22Rv1 (cell line): ENCODE results near the gene RFTN1.

Source experiments
- H3K27ac ChIP-seq: fragments of 450-650 bp; 2 replicates; pipeline ENCODE4 v1.5.1; 2017
- CTCF ChIP-seq: fragments of 450-650 bp; IDR thresholded peaks from 2 replicates; pipeline ENCODE4 v1.5.1; 2017; ENCODE audit warnings: mild to moderate bottlenecking
- ZFX ChIP-seq: fragments of 450-650 bp; IDR thresholded peaks from 2 replicates; pipeline ENCODE4 v1.6.1; 2017; ENCODE audit warnings: antibody characterized with exemption, borderline replicate concordance

Gene RFTN1

GRCh38 chr3:16319723-16320122 lies 193.8 kb downstream of the RFTN1 start:
- H3K27ac ChIP-seq: no peak overlapping the region
- TF ChIP-seq ZFX (no peak), CTCF (no peak)

GRCh38 chr3:16319307-16319706 lies 194.2 kb downstream of the RFTN1 start:
- TF ChIP-seq CTCF: peak; percentile 68
- TF ChIP-seq ZFX: no peak
- no peak overlapping the region for H3K27ac ChIP-seq

DNA sequence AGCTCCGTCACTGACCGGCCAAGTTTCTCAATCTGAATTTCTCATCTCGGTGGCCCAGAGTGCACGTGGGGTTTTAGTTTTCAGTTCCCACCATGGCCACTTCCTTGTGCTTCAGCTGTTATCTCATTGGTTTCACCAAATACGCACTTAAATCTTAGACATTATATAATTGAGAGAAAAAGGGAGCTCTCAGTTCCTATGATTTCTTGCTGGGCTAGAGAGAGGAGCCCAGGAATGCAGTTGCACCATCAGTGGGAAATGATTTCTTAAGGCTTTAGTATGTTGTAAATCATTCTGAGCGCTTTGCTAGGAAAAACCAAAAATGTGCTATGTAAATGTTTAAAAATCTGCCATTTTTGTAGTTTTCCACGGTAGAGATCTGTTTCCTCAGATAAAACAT lies 195.3 kb downstream of the RFTN1 start:
- TF ChIP-seq CTCF (no peak), ZFX (no peak)
- no peak overlapping the region for H3K27ac ChIP-seq

- no peak overlapping the region for H3K27ac ChIP-seq
Measured at GRCh38 chr3:16317561-16317945, 195.9 kb downstream of the RFTN1 start.

DNA sequence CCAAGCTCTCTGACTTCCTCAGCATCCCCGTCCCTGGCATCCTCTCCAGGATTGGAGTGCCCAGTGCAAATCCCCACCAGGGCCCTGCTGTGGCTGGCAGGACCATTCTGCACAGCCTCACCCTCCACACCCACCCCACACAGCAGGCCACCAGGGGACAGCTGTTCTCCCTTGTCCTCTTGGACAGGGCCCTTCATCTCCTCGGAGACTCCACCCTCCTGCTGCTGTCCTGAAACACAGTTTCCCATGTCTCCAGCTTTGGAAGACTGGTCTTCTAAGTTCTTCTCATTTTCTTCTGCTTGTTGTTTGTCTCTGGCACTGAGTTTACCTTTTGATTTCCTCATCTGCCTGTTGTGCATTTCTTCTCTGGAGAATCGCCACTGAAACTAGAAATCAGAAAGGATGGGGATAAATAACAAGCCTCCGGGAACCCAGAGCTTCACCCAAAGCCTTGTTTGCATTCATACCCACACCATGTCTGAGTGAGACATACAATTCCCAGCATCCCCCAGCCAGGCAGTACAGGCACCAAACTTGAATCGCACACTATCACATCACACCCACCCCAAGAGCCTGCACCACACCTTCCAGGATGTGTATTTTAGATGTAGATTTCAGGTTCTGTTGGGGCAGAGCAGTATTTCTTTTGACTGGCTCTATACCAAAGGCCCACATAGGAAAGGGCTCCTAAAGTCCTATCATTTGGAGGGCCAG lies 196.5 kb downstream of the RFTN1 start:
- no peak overlapping the region for H3K27ac ChIP-seq
- TF ChIP-seq ZFX (no peak), CTCF (no peak)

More at GRCh38 chr3:16317561-16317945, 195.9 kb downstream of the RFTN1 start:
- TF ChIP-seq CTCF (no peak), ZFX (no peak)

DNA sequence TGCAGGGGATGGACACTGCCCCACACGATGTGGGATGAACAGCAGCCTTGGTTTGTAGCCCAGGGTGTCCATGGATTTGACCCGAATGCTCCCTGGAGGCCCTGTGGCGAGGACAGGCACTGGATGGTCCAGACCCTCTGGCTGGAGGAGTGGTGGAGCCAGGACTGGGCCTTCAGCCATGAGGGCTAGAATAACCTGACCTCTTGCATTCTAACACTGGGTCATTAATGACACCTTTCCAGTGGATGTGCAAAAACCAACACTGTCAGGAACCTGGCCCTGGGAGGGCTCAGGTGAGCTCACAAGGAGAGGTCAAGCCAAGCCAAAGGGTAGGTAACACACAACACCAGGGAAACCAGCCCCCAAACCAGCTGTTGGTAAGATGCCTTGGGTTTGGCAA lies 197.1 kb downstream of the RFTN1 start:
- TF ChIP-seq ZFX: no peak
- no peak for TF ChIP-seq CTCF
- no peak overlapping the region for H3K27ac ChIP-seq

DNA sequence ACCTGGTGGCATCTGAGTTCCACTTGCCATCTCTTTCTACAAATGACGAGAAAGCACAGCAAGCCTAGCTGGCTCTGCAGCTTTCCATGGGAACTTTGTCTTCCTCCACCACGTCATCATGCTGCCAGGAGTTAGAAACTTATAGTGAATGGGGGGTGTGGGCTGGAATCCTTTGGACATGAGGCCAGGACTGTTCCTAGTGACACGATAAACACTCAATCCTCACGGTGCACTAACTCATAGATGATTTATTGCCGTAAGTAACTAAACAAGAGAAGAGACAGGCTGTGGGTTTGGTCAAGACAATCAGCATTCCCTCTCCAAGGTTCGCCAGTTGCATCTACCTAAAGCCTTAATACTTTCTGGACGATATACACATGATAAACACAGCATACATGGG lies 197.9 kb downstream of the RFTN1 start:
- no peak overlapping the region for H3K27ac ChIP-seq
- no peak for TF ChIP-seq ZFX
- no peak for TF ChIP-seq CTCF
